Measurements from ENCODE around the gene OTUB2. TPM values are rescaled to one million over a fixed set of nuclear protein-coding genes. Genes with fewer than 3 reads are reported as not detected.

OTUB2 gene
- total and polyA plus RNA-seq, 4 donors: 0.28 to 0.92 (median 0.63) TPM

GRCh38 chr14:94054401-94054800, 28.3 kb downstream of the OTUB2 start (continued):
- TF ChIP-seq, protein P1, sequence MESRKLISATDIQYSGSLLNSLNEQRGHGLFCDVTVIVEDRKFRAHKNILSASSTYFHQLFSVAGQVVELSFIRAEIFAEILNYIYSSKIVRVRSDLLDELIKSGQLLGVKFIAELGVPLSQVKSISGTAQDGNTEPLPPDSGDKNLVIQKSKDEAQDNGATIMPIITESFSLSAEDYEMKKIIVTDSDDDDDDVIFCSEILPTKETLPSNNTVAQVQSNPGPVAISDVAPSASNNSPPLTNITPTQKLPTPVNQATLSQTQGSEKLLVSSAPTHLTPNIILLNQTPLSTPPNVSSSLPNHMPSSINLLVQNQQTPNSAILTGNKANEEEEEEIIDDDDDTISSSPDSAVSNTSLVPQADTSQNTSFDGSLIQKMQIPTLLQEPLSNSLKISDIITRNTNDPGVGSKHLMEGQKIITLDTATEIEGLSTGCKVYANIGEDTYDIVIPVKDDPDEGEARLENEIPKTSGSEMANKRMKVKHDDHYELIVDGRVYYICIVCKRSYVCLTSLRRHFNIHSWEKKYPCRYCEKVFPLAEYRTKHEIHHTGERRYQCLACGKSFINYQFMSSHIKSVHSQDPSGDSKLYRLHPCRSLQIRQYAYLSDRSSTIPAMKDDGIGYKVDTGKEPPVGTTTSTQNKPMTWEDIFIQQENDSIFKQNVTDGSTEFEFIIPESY (IDR thresholded peaks at IDR 0.05): no peak
- TF ChIP-seq GABPA (IDR thresholded peaks at IDR 0.05 in 1 of 2, conservative IDR thresholded peaks at IDR 0.05 in 1 of 2): no peak
- no peak for TF ChIP-seq FOXA2 (IDR thresholded peaks at IDR 0.05)
- no peak for TF ChIP-seq HNF4A (conservative IDR thresholded peaks at IDR 0.05)
- no peak for TF ChIP-seq RXRA (IDR thresholded peaks at IDR 0.05)
- TF ChIP-seq HNF4G (IDR thresholded peaks at IDR 0.05): no peak
- TF ChIP-seq FOXA1 (IDR thresholded peaks at IDR 0.05): no peak
- no peak for TF ChIP-seq YY1 (IDR thresholded peaks at IDR 0.05)
- TF ChIP-seq, protein P2, sequence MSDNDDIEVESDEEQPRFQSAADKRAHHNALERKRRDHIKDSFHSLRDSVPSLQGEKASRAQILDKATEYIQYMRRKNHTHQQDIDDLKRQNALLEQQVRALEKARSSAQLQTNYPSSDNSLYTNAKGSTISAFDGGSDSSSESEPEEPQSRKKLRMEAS (IDR thresholded peaks at IDR 0.05): no peak

DNA sequence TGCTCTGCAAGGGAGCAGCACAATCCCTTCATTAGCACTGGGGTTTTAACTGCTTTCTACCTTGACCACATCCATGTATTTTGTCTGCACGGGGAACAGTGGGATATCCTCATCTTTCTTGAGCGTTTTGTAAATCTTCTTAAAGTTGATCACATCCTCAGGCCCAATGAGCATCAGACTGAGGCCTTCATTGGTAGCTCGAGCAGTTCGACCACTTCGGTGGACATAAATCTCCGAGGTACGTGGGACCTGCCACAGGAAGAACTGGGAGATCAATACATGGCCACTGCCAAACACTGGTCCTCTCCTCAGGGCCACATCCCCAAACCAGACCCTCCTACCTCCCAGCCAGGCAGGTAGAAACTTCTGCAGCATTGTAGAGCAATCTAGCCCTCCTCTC, 28.8 kb downstream of the OTUB2 start:
- DNase-seq (ENCODE audit: low spot score): peak; percentile 16
- H3K4me1 ChIP-seq (ENCODE audit: control insufficient read depth in 4 of 4, insufficient read depth in 4 of 4, low read length in 3 of 4): peaks cover 12 to 45% (median 35%) of the 10 kb centered on the region in 4 donors
- 95% methylated on average over 7 of the region's 7 CpGs for WGBS
- H3K27ac ChIP-seq (ENCODE audit: low read depth in 1 of 2, low read length in 2 of 2): no peak overlapping the region
- H3K4me3 ChIP-seq (ENCODE audit: low read depth in 1 of 3, low read length in 3 of 3): no peak overlapping the region
- H3K36me3 ChIP-seq (ENCODE audit: control insufficient read depth in 4 of 4, insufficient read depth in 3 of 4, low read depth in 1 of 4, low read length in 3 of 4): peaks cover 5 to 49% (median 36%) of the 10 kb centered on the region in 4 donors
- TF ChIP-seq YY1 (IDR thresholded peaks at IDR 0.05) (no peak), FOXA2 (IDR thresholded peaks at IDR 0.05) (no peak), SP1 (IDR thresholded peaks at IDR 0.05) (no peak), HNF4A (conservative IDR thresholded peaks at IDR 0.05) (no peak), CTCF (IDR thresholded peaks at IDR 0.05; ENCODE audit: low read depth, low read length, missing input control) (no peak), RAD21 (IDR thresholded peaks at IDR 0.05) (no peak), RXRA (IDR thresholded peaks at IDR 0.05) (no peak), EGR1 (IDR thresholded peaks at IDR 0.05; ENCODE audit: low read depth in 2 of 2) (no peak), FOXA1 (IDR thresholded peaks at IDR 0.05) (no peak), NR2F2 (IDR thresholded peaks at IDR 0.05) (no peak), GABPA (IDR thresholded peaks at IDR 0.05 in 1 of 2, conservative IDR thresholded peaks at IDR 0.05 in 1 of 2) (no peak), TAF1 (conservative IDR thresholded peaks at IDR 0.05) (no peak), JUND (IDR thresholded peaks at IDR 0.05) (no peak)
- TF ChIP-seq, protein P1 (IDR thresholded peaks at IDR 0.05): no peak
- TF ChIP-seq, protein P3, sequence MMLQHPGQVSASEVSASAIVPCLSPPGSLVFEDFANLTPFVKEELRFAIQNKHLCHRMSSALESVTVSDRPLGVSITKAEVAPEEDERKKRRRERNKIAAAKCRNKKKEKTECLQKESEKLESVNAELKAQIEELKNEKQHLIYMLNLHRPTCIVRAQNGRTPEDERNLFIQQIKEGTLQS (IDR thresholded peaks at IDR 0.05): no peak
- TF ChIP-seq, protein P4, sequence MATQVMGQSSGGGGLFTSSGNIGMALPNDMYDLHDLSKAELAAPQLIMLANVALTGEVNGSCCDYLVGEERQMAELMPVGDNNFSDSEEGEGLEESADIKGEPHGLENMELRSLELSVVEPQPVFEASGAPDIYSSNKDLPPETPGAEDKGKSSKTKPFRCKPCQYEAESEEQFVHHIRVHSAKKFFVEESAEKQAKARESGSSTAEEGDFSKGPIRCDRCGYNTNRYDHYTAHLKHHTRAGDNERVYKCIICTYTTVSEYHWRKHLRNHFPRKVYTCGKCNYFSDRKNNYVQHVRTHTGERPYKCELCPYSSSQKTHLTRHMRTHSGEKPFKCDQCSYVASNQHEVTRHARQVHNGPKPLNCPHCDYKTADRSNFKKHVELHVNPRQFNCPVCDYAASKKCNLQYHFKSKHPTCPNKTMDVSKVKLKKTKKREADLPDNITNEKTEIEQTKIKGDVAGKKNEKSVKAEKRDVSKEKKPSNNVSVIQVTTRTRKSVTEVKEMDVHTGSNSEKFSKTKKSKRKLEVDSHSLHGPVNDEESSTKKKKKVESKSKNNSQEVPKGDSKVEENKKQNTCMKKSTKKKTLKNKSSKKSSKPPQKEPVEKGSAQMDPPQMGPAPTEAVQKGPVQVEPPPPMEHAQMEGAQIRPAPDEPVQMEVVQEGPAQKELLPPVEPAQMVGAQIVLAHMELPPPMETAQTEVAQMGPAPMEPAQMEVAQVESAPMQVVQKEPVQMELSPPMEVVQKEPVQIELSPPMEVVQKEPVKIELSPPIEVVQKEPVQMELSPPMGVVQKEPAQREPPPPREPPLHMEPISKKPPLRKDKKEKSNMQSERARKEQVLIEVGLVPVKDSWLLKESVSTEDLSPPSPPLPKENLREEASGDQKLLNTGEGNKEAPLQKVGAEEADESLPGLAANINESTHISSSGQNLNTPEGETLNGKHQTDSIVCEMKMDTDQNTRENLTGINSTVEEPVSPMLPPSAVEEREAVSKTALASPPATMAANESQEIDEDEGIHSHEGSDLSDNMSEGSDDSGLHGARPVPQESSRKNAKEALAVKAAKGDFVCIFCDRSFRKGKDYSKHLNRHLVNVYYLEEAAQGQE (IDR thresholded peaks at IDR 0.05): no peak
- TF ChIP-seq, protein P2 (IDR thresholded peaks at IDR 0.05): no peak
- H3K9me3 ChIP-seq (ENCODE audit: control insufficient read depth in 4 of 4, low read length in 3 of 4): no peaks in the 10 kb centered on the region
- no peak overlapping the region for H3K9ac ChIP-seq (ENCODE audit: low read depth in 1 of 2, low read length in 2 of 2)
- no peaks in the 10 kb centered on the region for H3K27me3 ChIP-seq (ENCODE audit: control insufficient read depth in 4 of 4, insufficient read depth in 4 of 4, low read length in 3 of 4)
